PC-3 (cell line): ENCODE measurements around the gene MAP1B.

Experiments used
- CTCF ChIP-seq: fragments of 300-600 bp; sonication (generic); conservative IDR thresholded peaks from 2 replicates; pipeline ENCODE4 v1.5.1; 2017; ENCODE audit warnings: antibody characterized with exemption, low read depth, mild to moderate bottlenecking, low read length
- EZH2 ChIP-seq: fragments of 300-600 bp; sonication (generic); IDR thresholded peaks from one replicate; pipeline ENCODE4 v1.6.1; 2017; ENCODE audit warnings: antibody characterized with exemption, mild to moderate bottlenecking, low read length; ENCODE audit not compliant: unreplicated experiment
- EZH2phosphoT487 ChIP-seq: fragments of 300-600 bp; sonication (generic); IDR thresholded peaks from 2 replicates; pipeline ENCODE4 v1.6.1; 2018; ENCODE audit warnings: mild to moderate bottlenecking, antibody characterized with exemption, low read length, borderline replicate concordance

- TF ChIP-seq CTCF = peak; percentile 45; the same call in 1 of the 2 replicates
- TF ChIP-seq EZH2 = no peak
- TF ChIP-seq EZH2phosphoT487 = no peak
Measured at GRCh38 chr5:72082048-72082447, 25.2 kb upstream of the MAP1B start.
